NCI-H345 (cell line): ENCODE measurements around the gene CLECL1.
A peak's percentile ranks its signal among the peaks of the same experiment; 100 is the strongest.
"Not testable (repeated sequence)": the region's sequence is repeated elsewhere in the genome, so short reads cannot be mapped to it uniquely, and the experiment has no call there.

Experiments used
- DNase-seq: peaks from one replicate; lab custom pipeline; 2025; lab: John Stamatoyannopoulos, UW

CLECL1 gene

GRCh38 chr12:9719790-9720189 is 13.1 kb downstream of the CLECL1 start:
- no peak for DNase-seq

GRCh38 chr12:9718968-9719367 is 13.9 kb downstream of the CLECL1 start:
- no peak for DNase-seq

- no peak for DNase-seq
Measured at GRCh38 chr12:9717070-9717925, 15.6 kb downstream of the CLECL1 start.

- not testable (repeated sequence) for DNase-seq
Measured at GRCh38 chr12:9713032-9713558, 19.8 kb downstream of the CLECL1 start.

- DNase-seq = no peak
Measured at GRCh38 chr12:9711664-9712063, 21.2 kb downstream of the CLECL1 start.

- no peak for DNase-seq
Measured at GRCh38 chr12:9710584-9711375, 22.1 kb downstream of the CLECL1 start.

GRCh38 chr12:9708853-9709252 is 24.0 kb downstream of the CLECL1 start:
- DNase-seq = no peak

- peak; percentile 9 for DNase-seq
Measured at GRCh38 chr12:9707864-9708808, 24.8 kb downstream of the CLECL1 start.

- DNase-seq = no peak
Measured at GRCh38 chr12:9707356-9707755, 25.5 kb downstream of the CLECL1 start.

GRCh38 chr12:9706086-9706685 is 26.7 kb downstream of the CLECL1 start:
- no peak for DNase-seq

GRCh38 chr12:9704561-9704960 is 28.3 kb downstream of the CLECL1 start:
- DNase-seq = not testable (repeated sequence)

GRCh38 chr12:9702255-9702654 is 30.6 kb downstream of the CLECL1 start:
- no peak for DNase-seq

- DNase-seq = no peak
Measured at GRCh38 chr12:9701380-9702154, 31.3 kb downstream of the CLECL1 start.

- DNase-seq = no peak
Measured at GRCh38 chr12:9700606-9700956, 32.3 kb downstream of the CLECL1 start.

GRCh38 chr12:9699898-9700605 is 32.8 kb downstream of the CLECL1 start:
- DNase-seq = no peak

GRCh38 chr12:9699269-9699897 is 33.5 kb downstream of the CLECL1 start:
- peak; percentile 2 for DNase-seq

GRCh38 chr12:9698681-9699080 is 34.2 kb downstream of the CLECL1 start:
- no peak for DNase-seq

GRCh38 chr12:9697619-9698018 is 35.3 kb downstream of the CLECL1 start:
- DNase-seq = no peak

- DNase-seq = not testable (repeated sequence)
Measured at GRCh38 chr12:9695661-9696060, 37.2 kb downstream of the CLECL1 start.
